NT2/D1 (cell line): ENCODE data around the gene TARS3.

Experiments
- YY1 ChIP-seq: IDR thresholded peaks from 2 replicates; pipeline ENCODE4 v1.6.1; 2011; ENCODE audit not compliant: insufficient read length, insufficient read depth
- ZNF274 ChIP-seq: IDR thresholded peaks from 2 replicates; pipeline ENCODE4 v1.6.1; 2011; ENCODE audit warnings: mild to moderate bottlenecking, low read depth, low read length

GRCh38 chr15:101633356-101633755, 90.9 kb downstream of the TARS3 start:
- TF ChIP-seq ZNF274, result no peak
- no peak for TF ChIP-seq YY1
